Hematopoietic multipotent progenitor cell treated with erythropoietin and hydrocortisone succinate and interleukin-3 and kit ligand, for 8 days (in vitro differentiated cells): ENCODE results near the gene PCBD1.
A peak's percentile ranks its signal among the peaks of the same experiment; 100 is the strongest.
"Not testable (repeated sequence)": the region's sequence is repeated elsewhere in the genome, so short reads cannot be mapped to it uniquely, and the experiment has no call there.

Experiments
- DNase-seq: peaks from one replicate; pipeline ENCODE4 v3.0.0-alpha.2; 2015

Gene PCBD1

GRCh38 chr10:70861495-70862197 is 26.7 kb downstream of the PCBD1 start:
- not testable (repeated sequence) for DNase-seq

GRCh38 chr10:70858759-70859158 is 29.6 kb downstream of the PCBD1 start:
- no peak for DNase-seq

GRCh38 chr10:70856454-70856853 is 31.9 kb downstream of the PCBD1 start:
- no peak for DNase-seq

- DNase-seq: no peak
Measured at GRCh38 chr10:70853457-70853856, 34.9 kb downstream of the PCBD1 start.

GRCh38 chr10:70853038-70853437 is 35.3 kb downstream of the PCBD1 start:
- DNase-seq: no peak

GRCh38 chr10:70851597-70852475 is 36.5 kb downstream of the PCBD1 start:
- no peak for DNase-seq

- no peak for DNase-seq
Measured at GRCh38 chr10:70850097-70850496, 38.3 kb downstream of the PCBD1 start.

GRCh38 chr10:70849582-70850016 is 38.8 kb downstream of the PCBD1 start:
- DNase-seq: no peak

- no peak for DNase-seq
Measured at GRCh38 chr10:70847659-70848360, 40.6 kb downstream of the PCBD1 start.

- no peak for DNase-seq
Measured at GRCh38 chr10:70846795-70847194, 41.6 kb downstream of the PCBD1 start.

GRCh38 chr10:70845816-70846215 is 42.5 kb downstream of the PCBD1 start:
- DNase-seq: no peak

GRCh38 chr10:70845256-70845655 is 43.1 kb downstream of the PCBD1 start:
- DNase-seq: no peak

- DNase-seq: no peak
Measured at GRCh38 chr10:70843776-70844489, 44.4 kb downstream of the PCBD1 start.

GRCh38 chr10:70843333-70843732 is 45.0 kb downstream of the PCBD1 start:
- DNase-seq: peak; percentile 42

GRCh38 chr10:70840836-70841235 is 47.5 kb downstream of the PCBD1 start:
- no peak for DNase-seq

GRCh38 chr10:70838270-70838805 is 50.0 kb downstream of the PCBD1 start:
- no peak for DNase-seq

GRCh38 chr10:70837660-70838059 is 50.7 kb downstream of the PCBD1 start:
- no peak for DNase-seq

- DNase-seq: no peak
Measured at GRCh38 chr10:70836319-70836718, 52.0 kb downstream of the PCBD1 start.

GRCh38 chr10:70834441-70835151 is 53.8 kb downstream of the PCBD1 start:
- DNase-seq: no peak

- DNase-seq: no peak
Measured at GRCh38 chr10:70834021-70834420, 54.3 kb downstream of the PCBD1 start.

GRCh38 chr10:70833601-70834000 is 54.8 kb downstream of the PCBD1 start:
- no peak for DNase-seq
